ENCODE data around the gene OR2L2.
"Not testable (repeated sequence)": the region's sequence is repeated elsewhere in the genome, so short reads cannot be mapped to it uniquely, and the experiment has no call there.

The OR2L2 gene

GRCh38 chr1:248029770-248030169, at the start of gene OR2L2:
Gene OR2L2, plus strand, starts transcription at chr1:248030070. Its CDS starts 8,198 bp downstream, at chr1:248038268.
- no peak for DNase-seq

DNA sequence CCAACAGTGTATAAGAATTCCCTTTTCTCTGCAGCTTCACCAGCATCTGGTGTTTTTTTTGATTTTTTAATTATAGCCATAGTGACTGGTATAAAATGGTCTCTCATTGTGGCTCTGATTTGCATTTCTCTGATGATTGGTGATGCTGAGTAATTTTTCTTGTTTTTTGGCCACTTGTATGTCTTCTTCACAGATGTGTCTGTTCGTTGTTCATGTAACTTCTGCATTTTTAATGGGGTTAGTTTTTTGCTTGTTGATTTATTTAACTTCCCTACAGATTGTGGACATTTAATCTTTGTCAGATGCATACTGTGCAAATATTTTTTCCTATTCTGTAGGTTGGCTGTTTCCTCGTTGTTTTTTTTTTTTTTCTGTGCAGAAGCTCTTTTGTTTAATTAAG, 36.9 kb upstream of the OR2L2 start:
- no peak for DNase-seq

GRCh38 chr1:247998811-247999210, 31.1 kb upstream of the OR2L2 start:
- no peak for DNase-seq

- DNase-seq: no peak
Observed at GRCh38 chr1:248000169-248000568, 29.7 kb upstream of the OR2L2 start.

DNA sequence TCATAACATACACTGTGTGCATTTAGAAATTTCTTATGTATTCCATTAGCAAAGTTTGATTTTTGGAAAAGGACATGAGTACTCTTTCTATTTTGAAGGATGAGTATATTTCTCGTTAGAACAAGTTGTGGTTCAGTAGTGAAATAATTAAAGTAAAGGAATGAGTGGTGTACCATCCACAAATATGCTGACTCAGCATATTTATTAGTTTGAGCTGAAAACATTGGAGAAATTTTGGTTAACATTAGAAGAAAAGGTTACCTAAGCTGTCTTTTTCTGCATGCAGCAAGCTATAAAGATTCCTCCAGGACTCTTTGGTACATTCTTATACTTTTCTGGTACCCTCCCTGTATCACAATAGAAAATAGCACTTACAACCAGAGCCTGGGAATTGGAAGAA, 22.1 kb upstream of the OR2L2 start:
- no peak for DNase-seq

GRCh38 chr1:248009681-248010080, 20.2 kb upstream of the OR2L2 start:
- DNase-seq: no peak

DNA sequence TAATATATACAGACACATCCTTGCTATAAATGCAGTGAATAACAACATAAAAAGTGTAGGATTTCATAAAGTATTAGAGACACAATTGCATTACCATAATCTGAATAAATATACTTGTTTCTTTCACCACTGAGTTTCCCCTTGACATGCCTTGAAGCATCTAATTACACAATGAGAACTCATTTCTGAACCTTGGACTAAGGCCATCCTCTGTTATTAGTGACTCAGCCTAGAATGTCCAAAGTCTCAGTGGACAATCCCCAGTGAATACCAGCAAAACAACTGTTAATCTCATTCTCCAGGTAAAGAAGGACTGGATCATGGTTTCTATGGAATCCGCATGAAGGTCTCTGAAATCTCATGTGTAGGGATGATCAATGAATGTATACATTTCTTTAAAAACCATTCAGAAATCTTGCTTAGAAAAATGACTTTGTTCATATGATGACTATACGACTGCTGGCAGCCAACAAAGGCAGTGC, 16.6 kb upstream of the OR2L2 start, which contains the start of gene OR2L5:
Gene OR2L5, plus strand, starts transcription at position 432 of the 482 bp plus-strand sequence. CDS start 8,288 bp downstream, outside the sequence.
- no peak for DNase-seq

DNA sequence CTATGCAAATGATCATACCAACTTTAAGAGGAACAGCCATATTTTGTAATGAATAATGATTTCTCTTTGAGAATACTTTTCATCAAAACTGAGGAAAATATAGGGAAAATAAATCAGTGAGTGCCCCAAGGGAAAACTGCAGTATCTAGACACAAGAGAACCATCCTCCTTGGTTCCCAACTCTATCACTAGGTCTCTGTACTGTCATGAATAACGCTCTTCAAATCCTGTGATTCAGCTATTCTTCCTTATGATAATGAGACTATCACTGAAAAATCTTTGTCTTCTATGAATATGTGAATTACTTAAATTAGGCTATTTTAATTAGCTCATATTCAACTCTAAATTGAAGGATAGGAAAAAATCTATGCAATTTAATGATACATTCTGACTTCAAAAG, 14.1 kb upstream of the OR2L2 start:
- no peak for DNase-seq

DNA sequence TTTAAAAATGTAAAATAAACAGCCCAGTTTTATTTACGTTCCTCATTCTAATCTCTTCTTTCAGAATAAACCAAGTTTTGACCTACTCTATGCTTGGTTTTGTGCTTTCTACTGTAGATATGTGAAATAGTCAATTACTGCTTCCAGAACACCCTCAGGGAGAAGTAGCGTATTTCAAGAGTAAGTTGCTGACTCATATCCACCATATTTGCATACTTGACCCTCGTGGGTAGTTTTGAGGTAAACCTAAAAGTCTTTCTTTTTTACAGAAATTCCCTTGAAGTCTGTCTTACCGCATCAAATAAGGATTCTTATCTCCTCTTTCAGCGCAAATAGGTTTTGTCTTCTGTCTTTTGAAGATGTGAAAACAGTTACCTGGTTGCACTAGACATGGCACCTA, 15.3 kb downstream of the OR2L2 start:
- DNase-seq: no peak

GRCh38 chr1:248046536-248046935, 16.7 kb downstream of the OR2L2 start, which contains the start of gene OR2L3:
Gene OR2L3, plus strand, starts transcription at chr1:248046836. Its CDS starts 13,846 bp downstream, at chr1:248060682.
- no peak for DNase-seq

GRCh38 chr1:248047008-248047407, 17.1 kb downstream of the OR2L2 start:
- DNase-seq: no peak

DNA sequence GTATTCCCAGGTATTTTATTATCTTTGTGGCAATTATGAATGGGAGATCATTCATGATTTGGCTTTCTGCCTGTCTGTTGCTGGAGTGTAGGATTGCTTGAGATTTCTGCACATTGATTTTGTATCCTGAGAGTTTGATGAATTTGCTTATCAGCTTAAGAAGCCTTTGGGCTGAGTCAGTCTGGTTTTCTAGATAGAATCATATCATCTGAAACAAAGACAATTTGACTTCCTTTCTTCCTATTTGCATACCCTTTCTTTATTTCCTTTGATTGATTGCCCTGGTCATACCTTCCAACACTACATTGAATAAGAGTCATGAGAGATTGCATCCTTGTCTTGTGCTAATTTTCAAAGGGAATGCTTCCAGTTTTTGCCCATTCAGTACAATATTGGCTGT, 24.8 kb downstream of the OR2L2 start:
- DNase-seq: no peak

DNA sequence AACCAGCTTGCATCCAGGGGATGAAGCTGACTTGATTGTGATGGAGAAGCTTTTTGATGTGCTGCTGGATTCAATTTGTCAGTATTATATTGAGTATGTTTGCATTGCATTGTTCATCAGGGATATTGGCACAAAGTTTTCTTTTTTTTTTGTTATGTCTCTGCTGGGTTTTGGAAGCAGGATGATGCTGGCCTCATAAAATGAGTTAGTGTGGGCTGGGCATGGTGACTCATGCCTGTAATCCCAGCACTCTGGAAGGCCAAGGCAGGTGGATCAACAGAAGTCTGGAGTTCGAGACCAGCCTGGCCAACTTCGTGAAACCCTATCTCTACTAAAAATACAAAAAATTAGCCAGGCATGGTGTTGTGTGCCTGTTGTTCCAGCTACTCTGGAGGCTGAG, 25.4 kb downstream of the OR2L2 start:
- DNase-seq: no peak

DNA sequence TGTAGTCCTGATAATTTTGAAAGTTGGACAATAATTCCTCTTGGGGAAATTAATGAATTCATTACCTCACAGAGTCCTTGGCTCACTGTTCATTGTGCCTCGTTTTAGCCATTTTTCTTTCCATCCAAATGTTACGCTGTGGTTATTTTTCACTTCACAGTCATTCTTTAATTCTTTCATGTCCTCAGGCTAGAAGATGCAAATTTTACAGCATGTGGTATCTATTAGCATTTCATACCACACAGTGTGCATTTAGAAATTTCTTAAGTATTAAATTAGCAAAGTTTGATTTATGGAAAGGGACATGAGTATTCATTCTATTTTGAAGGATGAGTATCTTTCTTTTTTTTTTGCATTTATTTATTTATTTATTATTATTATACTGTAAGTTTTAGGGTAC, 35.2 kb downstream of the OR2L2 start:
- no peak for DNase-seq

GRCh38 chr1:248065604-248066003, 35.7 kb downstream of the OR2L2 start:
- DNase-seq: no peak

DNA sequence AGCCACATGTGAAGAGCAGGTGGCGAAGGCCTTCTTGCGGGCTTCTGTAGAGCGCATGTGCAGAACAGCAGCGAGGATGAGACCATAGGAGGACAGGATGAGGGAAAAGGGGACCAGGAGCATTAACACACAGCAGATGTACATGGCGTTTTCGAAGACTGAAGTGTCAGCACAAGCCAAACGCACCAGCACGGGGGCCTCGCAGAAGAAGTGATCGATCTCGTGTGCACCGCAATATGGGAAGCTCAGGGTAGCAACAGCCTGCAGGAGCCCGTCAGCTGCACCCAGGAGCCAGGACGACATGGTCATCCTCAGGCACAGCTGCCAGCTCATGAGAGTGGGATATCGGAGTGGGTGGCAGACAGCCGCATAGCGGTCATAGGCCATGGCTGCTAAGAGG, 54.0 kb downstream of the OR2L2 start:
- not testable (repeated sequence) for DNase-seq
